Myometrial cell (primary cell): ENCODE measurements around the gene MYO1D. TPM values are rescaled to one million over a fixed set of nuclear protein-coding genes. Genes with fewer than 3 reads are reported as not detected.

ENCODE experiments used
- total RNA-seq: library from RNA; depleted of rRNA; stranded (reverse); fragments of >200 nt; gene quantifications from 2 replicates; pipeline ENCODE4 v1.2.3, GENCODE V29; 2015

MYO1D gene
- 7.4 and 36.9 TPM in 2 replicates for total RNA-seq

DNA sequence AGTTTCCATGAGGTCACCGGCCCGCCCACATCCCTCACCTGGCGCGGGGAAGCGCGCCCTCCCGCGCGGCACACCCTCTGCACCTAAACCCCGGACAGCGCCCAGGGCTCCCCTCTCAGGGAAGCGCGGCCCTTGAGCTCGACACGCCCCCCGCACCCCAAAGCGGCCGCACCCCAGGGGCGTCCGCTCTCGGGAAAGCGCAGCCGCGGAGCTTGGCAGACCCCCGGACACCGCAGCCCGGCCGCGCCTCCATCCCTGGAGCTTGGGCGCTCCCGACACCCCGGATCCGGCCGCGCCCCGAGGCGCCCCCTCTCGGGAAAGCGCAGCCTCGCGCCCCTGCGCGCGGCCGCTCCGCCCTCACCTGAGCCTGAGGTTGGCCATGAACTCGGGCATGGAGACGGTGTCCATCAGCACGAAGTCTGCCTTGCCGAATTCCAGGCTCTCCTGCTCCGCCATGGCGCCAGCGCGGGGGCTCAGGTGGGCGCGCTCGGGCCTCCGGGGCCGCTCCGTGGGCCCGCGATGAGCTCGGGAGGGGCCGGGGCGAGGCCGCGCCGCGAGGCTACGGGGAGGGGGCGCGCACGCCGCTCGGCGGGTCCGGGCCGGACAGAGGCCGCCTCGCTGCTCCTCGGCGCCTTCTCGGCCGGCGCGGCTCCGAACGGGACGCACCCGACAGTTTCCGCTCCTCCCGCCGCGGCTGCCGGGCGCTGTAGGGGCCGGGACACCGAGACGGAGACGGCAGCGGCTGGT lies at the start of gene MYO1D:
Gene MYO1D, minus strand, starts transcription at position 708 of the 747 bp plus-strand sequence. Its CDS starts 252 bp downstream, at position 456.

DNA sequence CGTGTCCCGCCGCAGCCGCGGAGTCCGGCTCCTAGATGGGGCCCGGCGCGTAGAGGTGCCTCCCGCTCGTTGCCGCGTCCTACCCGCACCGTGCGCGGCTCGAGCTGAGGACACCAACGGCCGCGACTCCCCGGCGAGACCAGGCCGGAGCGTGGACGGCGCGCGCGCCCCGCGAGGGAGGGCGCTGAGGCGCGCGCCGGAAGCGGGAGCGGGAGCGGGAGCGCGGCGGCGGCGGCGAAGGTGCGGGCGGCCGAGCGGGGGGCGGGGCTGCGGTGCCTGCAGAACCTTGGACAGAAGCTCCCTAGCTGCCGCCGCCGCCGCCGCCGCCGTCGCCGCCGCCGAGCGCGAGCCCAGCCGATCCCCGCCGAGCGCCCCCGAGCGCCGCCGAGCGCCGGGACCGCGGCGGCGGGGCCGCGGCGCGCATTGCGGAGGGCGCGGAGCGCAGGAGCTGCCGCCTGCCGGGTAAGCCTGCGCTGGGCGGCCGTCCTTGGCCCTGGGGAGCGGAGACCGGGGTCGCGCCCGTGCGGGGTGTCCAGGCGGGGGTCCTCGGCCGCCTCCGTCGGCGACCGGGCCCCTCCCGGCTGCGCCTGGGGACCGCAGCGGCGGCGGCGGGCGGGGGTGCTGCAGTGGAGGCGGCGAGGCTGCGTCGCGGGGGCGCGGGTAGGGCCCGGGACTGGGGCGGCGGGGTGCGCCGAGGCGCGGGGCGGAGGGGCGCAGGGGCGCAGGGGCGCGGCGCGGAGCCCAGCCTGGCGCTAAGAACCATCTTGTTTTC lies 390.0 kb downstream of the MYO1D start, which contains the start of gene CDK5R1:
Gene CDK5R1, plus strand, starts transcription at position 293 of the 772 bp plus-strand sequence. CDS start 628 bp downstream, outside the sequence.

DNA sequence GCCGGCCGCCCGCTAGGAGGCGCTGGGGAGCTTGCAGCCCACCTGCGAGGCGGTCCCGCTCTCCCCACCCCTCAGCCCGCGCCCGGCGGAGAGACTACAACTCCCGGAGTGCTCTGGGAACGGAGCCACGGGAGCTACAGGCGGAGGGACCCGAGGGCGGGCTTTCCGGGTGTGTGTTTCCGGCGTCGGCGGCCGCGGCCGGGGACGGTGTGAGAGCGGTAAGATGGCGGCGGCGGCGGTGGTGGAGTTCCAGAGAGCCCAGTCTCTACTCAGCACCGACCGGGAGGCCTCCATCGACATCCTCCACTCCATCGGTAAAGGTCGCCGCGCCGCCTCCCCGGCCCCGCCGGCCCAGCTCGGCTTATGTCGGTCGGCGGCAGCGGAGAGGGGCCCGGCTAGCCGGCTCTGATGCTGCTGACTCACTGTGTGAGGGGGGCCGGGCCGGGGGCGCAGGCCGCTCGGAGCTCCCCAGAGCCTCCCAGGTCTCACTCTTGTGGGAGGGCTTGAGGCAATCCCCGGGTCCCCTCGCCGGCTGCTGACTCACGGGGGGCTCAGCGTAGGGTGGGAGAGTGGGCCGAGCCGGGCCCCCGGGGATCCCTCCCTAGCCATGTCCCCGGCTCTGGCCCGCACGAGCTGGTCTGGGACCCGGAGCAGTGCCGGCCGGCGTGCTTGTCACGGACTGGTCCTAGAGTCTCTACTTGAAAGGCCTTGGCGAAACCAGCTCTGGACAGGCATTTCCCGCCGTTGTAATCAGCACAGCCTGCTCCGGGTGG lies 432.4 kb downstream of the MYO1D start, which contains the start of gene PSMD11:
Gene PSMD11, plus strand, starts transcription at position 210 of the 773 bp plus-strand sequence. Its CDS starts 14 bp downstream, at position 224.

Other genes starting within 250 kb of the MYO1D start
- 185 and 206 TPM in 2 replicates for gene TMEM98, start 51.0 kb upstream of the MYO1D start, total RNA-seq
- not detected in 2 replicates for gene SPACA3, start 114.7 kb upstream of the MYO1D start, total RNA-seq